Measurements from ENCODE around the gene SCPEP1.
"Not testable (repeated sequence)": the region's sequence is repeated elsewhere in the genome, so short reads cannot be mapped to it uniquely, and the experiment has no call there.

SCPEP1 gene

DNA sequence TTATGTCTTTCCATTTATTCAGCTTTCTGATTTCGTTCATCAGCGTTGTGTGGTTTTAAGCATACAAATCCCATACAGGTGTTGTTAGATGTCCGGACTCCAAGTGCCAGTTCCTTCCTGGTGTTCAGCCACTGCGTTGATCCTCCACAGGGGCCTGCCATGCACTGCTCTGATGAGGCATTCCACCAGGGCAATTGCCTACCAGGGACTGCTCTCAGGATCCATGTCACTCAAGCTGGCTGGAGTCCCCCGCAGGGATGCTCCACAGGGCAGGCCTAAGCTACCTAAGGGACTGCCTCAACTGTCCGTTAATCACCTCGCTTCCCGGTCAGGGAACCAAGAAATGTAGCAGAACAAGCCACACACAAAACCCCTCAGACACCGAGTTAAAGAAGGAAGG, 12.7 kb upstream of the SCPEP1 start:
- not testable (repeated sequence) for DNase-seq (ENCODE audit: low read depth in 2 of 2)

DNA sequence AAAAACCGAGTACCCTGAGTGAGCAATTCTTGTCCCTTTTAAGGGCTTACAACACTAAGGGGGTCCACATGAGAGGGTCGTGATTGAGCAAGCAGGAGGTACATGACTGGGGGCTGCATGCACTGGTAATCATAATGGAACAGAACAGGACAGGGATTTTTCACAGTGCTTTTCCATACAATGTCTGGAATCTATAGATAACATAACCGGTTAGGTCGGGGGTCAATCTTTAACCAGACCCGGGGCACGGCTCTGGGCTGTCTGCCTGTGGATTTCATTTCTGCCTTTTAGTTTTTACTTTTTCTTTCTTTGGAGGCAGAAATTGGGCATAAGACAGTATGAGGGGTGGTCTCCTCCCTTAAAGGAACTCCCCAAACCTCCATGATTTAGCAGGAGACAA, 12.2 kb upstream of the SCPEP1 start:
- not testable (repeated sequence) for DNase-seq (ENCODE audit: low read depth in 2 of 2)

DNA sequence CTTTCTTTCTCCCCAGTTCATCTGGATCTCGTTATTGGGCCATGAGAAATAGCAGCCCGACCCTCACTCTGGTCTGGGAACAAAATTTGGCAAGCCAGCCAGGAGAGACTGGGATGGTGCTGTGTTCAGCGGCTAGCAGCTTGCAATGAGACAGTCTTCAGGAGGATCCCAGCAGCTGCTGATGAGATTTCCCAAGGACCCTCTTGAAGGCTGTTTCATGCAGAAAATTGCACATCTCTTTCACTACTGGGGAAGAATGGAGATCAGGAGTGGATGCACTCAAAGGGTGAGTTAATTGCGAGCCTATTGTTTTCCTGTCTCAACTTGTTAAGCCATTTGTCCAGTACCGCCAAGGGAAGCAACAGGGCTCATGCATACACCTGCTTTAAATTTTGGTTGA, 11.6 kb upstream of the SCPEP1 start:
- DNase-seq (ENCODE audit: low read depth in 2 of 2): no peak

DNA sequence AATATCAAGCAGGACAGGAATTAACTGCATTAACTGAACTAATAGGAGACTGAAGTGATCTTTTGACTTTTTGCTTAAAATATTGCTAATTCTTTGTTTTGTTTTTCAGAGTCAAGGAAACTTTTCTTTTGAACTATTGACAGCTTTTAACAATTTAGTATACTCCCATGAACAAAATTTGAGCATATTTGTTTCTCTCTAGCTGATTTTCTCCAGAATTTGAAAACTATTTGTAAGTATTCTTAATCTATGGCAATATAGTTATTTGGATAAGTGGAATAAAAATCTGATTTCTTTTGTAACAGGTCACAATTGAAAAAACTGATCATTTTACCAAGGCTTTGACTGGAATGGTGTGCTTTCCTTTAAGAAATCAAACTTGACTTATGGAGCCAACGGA, 7.0 kb upstream of the SCPEP1 start:
- DNase-seq (ENCODE audit: low read depth in 2 of 2): no peak

DNA sequence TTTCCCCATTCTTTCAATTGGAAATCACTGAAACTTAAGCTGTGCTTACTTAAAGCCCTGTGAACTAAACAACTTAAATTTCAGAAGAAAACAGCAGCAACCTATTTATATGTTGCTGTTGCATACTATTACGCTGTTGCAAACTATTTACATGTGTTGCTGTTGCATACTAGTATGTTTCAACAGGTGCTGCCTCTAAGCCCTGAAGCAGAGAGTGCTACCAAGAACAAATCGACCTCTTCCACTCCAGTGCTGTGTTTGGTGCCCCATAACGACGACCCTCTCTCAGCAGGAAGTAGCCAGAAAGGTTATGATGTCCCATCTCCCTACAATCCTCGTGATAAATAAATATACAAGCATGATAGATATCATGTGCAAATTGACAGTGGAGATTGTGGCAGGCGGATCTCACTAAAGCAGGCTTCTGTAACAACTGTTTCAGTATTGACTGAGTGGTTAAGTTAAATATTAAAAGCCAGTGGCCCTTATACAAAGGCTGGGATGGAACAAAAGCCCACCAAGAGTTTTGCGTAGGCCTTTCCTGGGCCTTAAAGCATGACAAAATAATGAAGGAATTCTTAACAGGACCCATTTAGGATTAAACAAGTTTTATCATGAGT, 5.7 kb upstream of the SCPEP1 start:
- DNase-seq (ENCODE audit: low read depth in 2 of 2): no peak

DNA sequence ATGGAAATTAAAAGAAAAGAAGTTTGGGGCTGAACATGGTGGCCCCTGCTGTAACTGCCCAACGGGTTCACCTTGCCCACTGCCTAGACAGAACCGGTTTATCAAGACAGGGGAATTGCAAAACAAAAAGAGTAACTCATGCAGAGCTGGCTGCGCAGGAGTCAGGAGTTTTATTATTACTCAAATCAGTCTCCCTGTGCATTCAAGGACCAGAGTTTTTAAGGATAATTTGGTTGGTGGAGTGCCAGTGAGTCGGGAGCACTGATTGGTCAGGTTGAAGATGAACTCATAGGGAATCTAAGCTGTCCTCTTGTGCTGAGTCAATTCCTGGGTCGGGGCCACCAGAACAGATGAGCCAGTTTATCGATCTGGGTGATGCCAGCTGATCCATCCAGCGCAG, 4.4 kb upstream of the SCPEP1 start:
- no peak for DNase-seq (ENCODE audit: low read depth in 2 of 2)

DNA sequence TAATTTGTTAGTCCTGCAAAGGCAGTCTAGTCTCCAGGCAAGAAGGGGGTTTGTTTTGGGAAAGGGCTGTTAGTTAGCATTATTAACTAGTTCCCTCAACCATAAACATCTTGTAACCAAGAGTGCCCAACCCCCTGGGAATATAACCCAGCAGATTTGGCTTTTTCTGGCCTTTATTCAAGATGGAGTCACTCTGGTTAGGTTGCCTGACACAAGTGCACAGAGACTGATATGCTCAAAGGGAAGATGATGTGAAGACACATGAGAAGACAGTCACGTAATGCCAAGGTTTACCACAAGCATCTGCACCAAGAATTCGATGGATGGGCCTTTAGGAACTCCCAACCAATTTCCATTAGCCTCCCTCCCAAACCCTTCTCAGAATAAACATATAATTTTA, 3.9 kb upstream of the SCPEP1 start:
- DNase-seq (ENCODE audit: low read depth in 2 of 2): no peak

DNA sequence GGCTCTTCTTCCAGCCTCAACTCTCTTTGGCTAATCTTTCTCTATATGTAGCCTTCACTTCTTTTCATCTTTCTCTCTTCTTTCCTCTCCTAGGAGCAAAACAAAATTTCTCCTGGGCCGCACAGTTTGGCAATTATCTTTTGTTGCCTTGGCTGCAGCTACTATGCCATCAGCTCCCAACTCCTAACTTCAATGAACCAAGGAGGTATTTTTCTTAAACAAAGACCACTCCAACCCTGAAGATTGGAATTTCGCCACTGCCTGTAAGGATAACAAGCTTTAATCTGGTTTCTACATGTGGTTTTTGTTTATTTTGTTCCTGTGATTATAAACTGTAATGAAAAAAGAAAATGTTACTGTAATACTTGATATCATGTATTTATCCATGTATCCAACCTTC, 2.3 kb upstream of the SCPEP1 start:
- DNase-seq (ENCODE audit: low read depth in 2 of 2): no peak

DNA sequence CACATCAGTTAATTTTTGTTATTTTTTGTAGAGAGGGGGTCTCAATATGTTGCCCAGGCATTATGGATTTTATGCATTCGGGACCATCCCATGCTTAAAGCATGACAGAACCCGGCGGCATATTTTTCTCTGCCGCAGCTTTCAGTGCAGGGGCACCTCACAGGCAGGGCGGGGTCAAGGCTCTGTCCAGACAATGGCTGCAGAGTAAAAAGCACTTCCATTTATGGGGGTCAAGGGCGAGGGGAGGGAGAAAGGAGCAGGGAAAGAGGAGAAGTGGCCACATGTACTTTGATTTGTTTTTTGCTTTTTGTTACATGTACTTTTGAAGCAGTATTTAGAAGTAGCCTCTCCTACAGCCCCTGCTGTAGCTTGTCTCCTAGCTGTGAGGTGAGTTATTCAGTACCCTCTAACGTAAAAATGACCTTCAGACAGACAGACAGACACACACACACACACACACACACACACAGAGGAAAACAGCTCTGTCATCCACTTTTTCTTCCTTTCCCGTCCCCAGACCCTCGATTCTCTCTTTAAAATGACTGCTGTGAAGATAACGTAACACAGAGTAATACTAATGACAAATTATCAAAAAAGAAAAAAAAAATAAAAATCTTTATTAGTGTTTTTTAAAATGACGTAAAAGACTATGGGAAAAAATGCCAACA, 856 bp upstream of the SCPEP1 start:
- no peak for DNase-seq (ENCODE audit: low read depth in 2 of 2)

DNA sequence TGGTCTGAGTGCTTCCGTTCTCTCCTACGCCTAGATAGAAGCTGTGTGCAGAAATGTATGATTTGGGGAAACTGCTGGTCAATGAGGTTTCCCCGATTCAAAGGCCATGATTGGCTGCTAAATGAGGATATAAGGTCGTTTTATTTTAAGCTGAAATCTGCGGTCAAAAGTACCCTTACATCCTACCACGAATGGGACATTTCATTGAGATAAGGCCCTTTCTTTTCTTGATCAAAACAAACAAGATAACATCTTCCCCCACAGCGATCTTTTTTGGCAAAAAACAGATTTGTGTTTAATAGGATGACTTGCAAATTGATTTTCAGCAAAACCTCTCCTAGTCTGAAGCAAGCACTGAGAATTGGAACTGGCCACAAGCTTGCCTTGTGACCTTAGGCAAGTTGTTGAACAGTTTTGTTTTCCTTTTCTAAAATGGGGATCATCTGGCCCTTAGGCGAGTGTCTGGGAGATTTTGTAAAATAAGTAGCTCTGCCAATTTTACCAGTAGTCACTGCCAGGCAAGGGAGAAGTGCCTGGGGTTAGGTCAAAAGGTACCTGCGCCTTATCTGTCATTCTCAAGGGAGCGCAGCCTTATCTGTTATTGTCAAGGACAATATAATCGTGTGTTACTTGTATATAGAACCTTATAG, 635 bp downstream of the SCPEP1 start:
- no peak for DNase-seq (ENCODE audit: low read depth in 2 of 2)

DNA sequence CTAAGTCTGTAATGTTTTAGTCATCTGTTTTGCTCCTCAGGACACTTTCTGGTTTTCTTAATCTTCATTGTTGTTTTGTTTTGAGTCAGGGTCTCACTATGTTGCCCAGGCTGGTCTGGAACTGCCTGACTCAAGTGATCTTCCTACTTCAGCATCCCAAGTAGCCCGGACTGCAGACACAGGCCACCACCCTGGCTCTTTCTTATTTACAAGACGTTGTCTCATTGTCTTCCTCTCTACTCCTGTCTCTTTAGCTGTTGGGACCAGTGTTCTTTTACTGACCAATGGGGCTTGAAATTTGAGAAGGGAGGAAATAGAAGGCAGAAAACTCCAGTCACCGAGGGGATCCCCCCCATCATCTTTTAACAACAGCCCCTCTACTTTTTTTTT, 1.2 kb downstream of the SCPEP1 start:
- no peak for DNase-seq (ENCODE audit: low read depth in 2 of 2)

DNA sequence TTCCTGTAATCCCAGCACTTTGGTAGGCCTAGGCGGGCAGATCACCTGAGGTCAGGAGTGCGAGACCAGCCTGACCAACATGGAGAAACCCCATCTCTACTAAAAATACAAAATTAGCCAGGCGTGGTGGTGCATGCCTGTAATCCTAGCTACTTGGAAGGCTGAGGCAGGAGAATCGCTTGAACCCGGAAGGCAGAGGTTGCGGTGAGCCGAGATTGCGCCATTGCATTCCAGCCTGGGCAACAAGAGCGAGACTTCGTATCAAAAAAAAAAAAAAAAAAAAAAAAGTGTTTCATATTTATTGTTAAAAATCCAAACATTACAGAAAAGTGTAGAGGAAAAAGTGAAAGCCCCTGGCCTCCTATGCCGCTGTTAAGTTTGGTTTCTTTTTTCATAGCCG, 2.6 kb downstream of the SCPEP1 start:
- DNase-seq (ENCODE audit: low read depth in 2 of 2): not testable (repeated sequence)

DNA sequence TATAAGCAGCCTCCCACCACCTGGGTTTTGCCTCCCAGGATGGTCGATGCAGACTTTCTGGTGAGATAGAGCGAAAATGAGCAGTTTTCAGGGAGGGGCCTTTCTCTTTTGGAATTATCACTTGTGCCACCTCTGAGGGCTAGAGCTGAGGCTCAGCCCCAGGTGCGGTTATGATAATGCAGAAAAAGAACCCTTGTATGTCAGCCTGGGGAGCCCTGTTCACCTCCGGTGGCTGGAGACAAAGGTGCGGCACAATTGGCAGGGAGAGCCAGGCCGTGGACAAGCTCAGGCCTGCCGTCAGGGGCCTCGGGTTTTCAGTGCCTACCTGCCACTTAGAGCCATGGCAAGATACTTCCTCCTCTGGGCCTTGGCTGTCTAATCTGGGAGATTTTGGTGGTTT, 4.4 kb downstream of the SCPEP1 start:
- no peak for DNase-seq (ENCODE audit: low read depth in 2 of 2)

DNA sequence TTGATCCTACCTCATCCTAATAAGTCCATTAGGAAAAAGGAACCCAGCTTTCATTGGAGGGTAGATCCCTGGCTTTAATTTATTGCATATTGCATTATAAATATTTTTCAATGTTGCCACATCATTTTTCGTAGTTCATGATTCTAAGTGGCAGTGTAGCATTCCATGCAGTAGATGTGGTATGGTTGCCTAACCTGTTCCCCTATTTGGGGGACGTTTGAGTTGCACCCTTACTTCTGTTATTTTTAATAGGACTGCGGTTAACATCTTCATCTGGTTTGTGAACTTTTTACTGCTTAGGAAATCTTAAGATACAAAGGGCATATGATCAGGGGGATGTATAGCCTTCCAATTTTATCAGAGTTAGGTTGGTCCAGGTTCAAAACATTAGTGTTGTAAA, 5.4 kb downstream of the SCPEP1 start:
- DNase-seq (ENCODE audit: low read depth in 2 of 2): no peak

DNA sequence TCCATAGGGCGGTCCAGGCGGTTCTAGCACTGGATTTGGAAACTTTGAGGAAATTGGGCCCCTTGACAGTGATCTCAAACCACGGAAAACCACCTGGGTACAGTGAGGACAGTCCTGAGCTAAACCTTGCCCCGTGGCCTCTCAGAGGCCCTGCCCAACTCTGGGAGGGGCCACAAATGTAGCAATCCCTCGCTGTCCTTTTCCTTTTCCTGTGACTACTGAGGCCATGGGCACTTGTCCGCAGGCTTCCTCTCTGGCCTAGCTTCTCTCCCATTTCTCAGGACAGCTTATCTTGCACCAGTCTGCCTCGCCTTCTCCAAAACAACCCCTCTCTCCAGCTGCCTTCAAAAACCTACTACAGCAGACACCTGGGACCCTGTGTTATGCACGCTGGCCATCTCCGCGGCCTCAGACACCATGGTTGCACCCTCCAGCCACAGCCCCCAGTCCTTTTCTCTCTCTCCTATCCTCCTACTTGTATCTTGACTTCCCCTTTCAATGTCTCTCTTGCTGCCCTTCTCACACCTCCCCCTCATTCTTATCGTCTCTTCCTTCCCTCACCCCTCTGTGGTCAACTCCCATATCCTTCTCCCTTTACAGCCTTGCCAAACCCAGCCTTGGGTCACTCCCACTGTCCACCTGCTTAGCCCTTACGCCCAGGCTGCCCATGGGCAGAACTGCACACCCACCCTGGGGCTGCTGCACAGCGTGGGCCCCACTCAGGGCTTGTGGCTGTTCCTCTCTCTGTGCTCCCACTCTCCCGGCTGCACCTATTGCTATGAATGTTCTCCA, 7.6 kb downstream of the SCPEP1 start:
- DNase-seq (ENCODE audit: low read depth in 2 of 2): no peak

DNA sequence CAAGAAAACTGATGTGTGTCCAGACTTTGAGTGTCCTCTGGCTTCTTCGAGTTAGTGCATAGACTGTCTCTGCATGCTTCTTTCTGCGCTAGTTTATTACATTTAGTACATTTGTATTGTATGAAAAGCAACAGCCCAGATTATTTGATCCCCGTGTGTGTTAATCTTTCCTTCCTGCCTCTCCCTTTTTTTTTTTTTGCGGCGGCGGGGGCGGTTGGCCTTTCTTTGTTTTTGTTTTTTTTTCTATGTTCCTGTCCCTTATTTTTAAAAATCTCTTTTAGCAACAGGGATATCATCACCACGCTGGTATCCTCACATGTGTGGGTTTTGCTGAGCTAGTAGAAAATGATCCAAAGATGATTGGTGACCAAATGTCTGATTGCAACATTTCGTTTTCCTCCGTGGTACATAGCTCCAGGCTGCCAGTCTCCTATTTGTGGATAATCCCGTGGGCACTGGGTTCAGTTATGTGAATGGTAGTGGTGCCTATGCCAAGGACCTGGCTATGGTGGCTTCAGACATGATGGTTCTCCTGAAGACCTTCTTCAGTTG, 9.4 kb downstream of the SCPEP1 start:
- no peak for DNase-seq (ENCODE audit: low read depth in 2 of 2)

DNA sequence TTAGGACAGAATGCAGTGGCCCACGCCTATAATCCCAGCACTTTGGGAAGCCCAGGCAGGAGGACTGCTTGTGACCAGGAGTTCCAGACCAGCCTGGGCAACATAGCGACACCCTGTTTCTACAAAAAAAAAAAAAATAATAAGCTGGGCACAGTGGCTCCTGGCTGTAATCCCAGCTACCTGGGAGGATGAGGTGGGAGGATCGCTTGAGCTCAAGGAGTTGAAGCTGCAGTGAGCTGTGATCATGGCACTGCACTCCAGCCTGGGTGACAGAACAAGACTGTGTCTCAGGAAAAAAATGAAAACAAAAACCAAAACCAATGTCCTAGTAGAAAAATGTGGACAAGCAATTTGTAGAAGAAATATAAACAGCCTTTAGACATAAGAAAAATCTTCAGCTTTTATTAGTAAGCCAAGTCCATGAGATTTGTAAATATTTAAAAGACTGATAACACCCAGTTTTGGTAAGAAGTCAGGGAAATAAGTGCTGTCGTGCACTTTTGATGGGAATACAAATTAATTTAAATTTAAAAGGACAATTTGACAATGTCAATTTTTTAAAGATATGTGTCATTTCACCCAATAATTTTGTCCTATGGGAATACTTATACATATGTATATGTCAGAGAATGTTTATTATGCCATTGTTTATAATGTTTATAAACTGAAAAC, 11.1 kb downstream of the SCPEP1 start:
- DNase-seq (ENCODE audit: low read depth in 2 of 2): no peak

DNA sequence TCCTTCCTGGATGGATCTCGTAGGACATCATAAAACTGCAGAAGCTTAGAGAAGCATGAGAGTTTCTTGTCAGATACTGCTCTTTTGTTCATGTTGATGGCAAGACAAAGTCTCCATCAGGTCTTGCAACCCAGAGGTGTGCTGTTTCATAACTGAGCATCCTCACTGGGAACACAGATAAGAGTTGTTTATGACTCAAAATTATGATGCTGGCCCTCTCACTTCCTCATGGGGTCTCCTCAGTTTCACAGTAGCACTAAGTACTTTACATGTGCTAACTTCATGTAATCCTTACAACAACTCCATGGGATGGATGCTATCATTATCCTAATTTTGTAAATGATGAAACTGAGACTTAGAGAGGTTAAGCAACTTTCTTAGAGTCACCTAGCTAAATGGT, 14.4 kb downstream of the SCPEP1 start:
- no peak for DNase-seq (ENCODE audit: low read depth in 2 of 2)

DNA sequence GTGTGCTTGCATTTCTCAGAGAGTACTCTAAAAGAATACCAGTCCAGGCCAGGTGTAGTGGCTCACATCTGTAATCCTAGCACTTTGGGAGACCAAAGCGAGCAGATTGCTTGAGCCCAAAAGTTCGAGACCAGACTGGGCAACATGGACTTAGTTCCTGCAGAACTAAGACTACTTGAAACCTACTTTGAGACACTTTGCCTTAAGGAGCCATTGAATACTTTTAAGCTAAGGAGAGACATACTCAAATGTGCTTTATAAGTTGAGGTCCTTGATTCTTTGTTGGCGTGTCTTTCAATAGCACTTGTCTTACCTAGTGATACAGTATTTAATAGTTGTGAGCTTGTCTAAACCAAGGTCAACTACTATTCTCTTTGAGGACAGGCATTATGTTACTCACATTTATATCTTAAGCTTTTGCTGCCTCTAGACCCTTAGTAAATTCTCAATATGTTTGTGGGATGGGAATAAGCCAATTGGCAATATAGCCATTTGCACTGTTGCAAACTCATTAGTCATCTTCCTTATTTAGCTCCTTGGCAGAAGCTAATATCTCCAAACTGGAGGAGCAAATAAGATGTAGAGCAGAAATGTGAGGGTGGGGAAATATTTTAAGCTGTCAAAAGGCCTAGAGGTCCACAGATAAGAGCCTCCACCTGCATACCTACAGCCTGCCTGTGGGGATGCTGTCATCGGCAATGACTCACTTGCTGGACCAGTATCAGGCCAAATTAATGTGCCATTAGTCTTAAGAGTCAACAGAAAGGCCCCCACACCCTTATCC, 16.3 kb downstream of the SCPEP1 start:
- DNase-seq (ENCODE audit: low read depth in 2 of 2): no peak

DNA sequence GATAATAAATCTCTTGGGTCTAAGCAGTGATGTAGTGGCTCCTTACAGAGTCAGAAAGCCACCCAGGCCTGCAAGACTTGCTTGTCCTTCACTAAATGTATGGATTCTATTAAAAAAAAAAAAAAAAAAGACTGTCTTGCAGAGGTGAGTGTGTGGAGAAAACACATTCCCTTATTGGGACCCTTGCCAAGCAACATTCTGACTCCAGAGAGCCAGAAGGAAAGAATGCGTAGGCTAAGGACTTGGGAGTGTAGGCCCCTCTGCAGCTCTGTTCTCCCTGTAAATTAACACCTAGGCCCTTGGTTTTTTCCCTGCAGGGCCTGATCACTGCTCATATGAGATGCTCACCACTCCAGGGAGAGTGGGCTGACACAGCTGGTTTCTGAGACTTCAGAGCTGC, 17.8 kb downstream of the SCPEP1 start:
- DNase-seq (ENCODE audit: low read depth in 2 of 2): no peak

DNA sequence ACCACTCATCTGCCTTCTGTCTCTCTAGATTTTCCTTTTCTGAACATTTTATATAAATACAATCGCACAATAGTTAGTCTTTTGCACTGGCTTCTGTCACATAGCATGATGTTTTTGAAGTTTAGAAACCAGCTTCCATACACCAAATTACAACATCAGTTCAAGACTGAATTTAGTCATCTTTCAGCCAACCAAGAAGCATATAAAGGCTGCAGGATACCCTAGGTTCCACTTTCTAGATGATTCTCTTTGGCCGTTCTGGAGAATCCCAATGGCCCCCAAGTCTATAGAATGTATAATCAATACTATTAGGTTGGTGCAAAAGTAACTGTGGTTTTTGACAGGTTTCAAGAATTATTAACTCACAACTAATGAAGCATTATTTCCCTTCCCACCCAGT, 19.4 kb downstream of the SCPEP1 start:
- DNase-seq (ENCODE audit: low read depth in 2 of 2): no peak

Data from stimulated activated CD4-positive, alpha-beta T cell treated with anti-CD3 and anti-CD28 coated beads, Interleukin-1b, Interleukin-23, amount 100 ng/mL, for 4 hours (primary cell).